IPS-18a (cell line): ENCODE results near the gene SLC1A3.

Experiments used
- H3K27ac ChIP-seq: one replicate; pipeline ENCODE4 v1.5.1; 2013; ENCODE audit warnings: low read length
- H3K27me3 ChIP-seq: one replicate; pipeline ENCODE4 v1.6.1; 2013; ENCODE audit warnings: mild to moderate bottlenecking, low read length; ENCODE audit not compliant: control insufficient read depth, insufficient read depth
- H3K36me3 ChIP-seq: one replicate; pipeline ENCODE4 v1.6.1; 2013; ENCODE audit warnings: low read depth, low read length; ENCODE audit not compliant: control insufficient read depth
- H3K4me1 ChIP-seq: one replicate; pipeline ENCODE4 v1.6.1; 2013; ENCODE audit warnings: low read depth, low read length; ENCODE audit not compliant: control insufficient read depth
- H3K4me3 ChIP-seq: one replicate; pipeline ENCODE4 v1.5.1; 2013; ENCODE audit warnings: low read length
- H3K9ac ChIP-seq: one replicate; pipeline ENCODE4 v1.6.1; 2013; ENCODE audit warnings: mild to moderate bottlenecking, low read length, moderate library complexity
- H3K9me3 ChIP-seq: one replicate; pipeline ENCODE4 v1.6.1; 2013; ENCODE audit warnings: low read depth, low read length; ENCODE audit not compliant: control insufficient read depth

SLC1A3 gene

DNA sequence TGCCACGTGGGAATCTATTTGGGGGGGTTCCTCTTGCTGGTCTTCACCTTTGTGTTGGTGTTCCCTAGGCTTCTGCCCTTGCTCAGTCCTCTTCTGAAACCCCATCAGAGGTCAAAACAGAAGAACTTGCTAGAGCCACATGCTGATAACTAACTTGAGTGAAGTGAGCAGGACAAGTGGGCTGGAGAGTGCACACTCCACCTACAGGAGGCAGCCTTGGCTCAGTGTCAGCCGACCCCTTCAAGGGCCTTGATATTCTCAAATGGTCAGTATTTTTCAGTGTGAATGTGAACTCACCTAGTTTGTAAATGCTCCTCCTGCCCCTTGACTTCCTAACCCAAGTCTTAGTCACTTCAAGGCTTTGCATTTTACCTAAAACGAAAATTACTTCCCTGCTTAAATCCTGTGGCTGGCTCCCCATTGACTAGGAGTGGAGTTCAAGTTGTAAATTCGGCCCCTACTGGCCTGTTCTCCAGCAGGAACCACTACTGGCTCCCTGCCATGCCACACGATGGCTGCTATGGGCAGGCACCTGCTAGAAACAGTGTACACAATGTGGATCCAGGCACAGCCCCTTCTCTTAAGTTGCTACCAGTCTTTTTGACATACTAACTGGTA is 3.6 kb upstream of the SLC1A3 start:
- Histone ChIP-seq H3K27ac (no peak overlapping the region), H3K4me3 (no peak overlapping the region), H3K36me3 (no peaks in the 10 kb centered on the region), H3K27me3 (no peaks in the 10 kb centered on the region), H3K9ac (no peak overlapping the region), H3K9me3 (no peaks in the 10 kb centered on the region), H3K4me1 (peaks cover 11% of the 10 kb centered on the region)

DNA sequence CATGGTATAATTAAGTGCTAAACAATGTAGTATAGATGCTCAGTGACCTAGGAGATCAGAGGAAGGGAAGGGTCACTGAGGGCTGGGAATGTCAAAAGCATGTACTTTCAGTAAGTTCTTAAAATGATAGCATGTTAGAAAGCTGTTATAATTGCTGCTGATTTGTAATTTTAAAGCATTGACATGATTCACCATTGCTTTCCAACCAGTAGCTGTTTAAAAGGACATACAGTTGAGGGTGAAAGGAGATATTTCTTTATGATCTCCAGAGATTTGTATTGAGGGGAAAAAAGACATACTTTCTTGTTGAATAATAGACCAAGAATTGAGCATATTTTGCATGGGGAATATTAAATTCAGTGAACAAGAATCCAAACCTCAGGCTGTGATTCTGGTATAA is 1.2 kb upstream of the SLC1A3 start:
- Histone ChIP-seq H3K27me3 (no peaks in the 10 kb centered on the region), H3K4me3 (no peak overlapping the region), H3K27ac (no peak overlapping the region), H3K4me1 (peaks cover 19% of the 10 kb centered on the region), H3K9me3 (no peaks in the 10 kb centered on the region), H3K9ac (no peak overlapping the region), H3K36me3 (peaks cover 2% of the 10 kb centered on the region)

DNA sequence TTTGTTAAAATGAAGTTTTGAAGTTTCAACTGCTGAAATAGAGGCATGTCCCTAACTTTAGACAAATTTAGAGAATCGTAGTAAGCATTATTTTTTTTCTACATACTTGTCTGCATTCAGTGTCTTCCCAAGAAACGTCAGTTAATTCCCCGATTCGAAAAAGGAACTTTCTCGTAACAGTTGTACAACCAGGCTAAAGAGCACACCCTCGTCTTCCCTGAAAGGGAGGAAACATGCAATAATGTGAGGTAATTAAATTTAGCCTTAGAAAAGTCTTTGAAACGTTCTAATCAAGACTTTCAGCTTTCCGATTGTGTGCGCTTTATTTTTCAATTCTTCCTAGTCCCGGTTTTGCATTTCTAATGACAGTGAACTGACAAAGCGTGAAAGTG is 374 bp upstream of the SLC1A3 start:
- Histone ChIP-seq H3K4me3 (peak overlapping the region; percentile 97), H3K27me3 (no peaks in the 10 kb centered on the region), H3K27ac (no peak overlapping the region), H3K4me1 (peaks cover 18% of the 10 kb centered on the region), H3K36me3 (peaks cover 9% of the 10 kb centered on the region), H3K9me3 (no peaks in the 10 kb centered on the region), H3K9ac (peak overlapping the region; percentile 90)

DNA sequence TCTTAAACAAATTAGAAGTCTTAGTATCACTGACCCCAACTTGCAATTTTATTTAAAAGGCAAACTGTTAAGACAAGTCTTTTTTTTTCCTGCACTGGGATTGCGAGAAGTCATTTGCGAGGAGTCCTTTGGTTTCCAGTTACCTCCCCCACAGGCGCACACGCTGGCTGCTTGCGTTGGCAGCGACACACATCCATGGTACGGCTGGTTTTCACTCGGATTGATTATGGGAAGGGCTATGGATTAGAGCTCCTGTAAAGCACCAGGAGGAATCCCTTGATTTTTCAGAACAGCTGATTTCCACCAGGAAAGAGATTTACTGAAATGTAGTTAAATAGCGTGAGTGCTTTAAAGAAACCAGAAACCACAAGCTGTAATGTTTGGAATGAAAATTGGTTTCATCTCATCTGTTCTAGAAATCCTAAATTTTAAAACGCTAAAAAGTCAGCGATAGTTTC is 737 bp downstream of the SLC1A3 start:
- no peak overlapping the region for H3K27ac ChIP-seq
- H3K36me3 ChIP-seq, result peaks cover 17% of the 10 kb centered on the region
- H3K9ac ChIP-seq, result peak overlapping the region; percentile 90
- H3K4me1 ChIP-seq, result peaks cover 18% of the 10 kb centered on the region
- H3K9me3 ChIP-seq, result no peaks in the 10 kb centered on the region
- H3K4me3 ChIP-seq, result peak overlapping the region; percentile 97
- H3K27me3 ChIP-seq, result no peaks in the 10 kb centered on the region

DNA sequence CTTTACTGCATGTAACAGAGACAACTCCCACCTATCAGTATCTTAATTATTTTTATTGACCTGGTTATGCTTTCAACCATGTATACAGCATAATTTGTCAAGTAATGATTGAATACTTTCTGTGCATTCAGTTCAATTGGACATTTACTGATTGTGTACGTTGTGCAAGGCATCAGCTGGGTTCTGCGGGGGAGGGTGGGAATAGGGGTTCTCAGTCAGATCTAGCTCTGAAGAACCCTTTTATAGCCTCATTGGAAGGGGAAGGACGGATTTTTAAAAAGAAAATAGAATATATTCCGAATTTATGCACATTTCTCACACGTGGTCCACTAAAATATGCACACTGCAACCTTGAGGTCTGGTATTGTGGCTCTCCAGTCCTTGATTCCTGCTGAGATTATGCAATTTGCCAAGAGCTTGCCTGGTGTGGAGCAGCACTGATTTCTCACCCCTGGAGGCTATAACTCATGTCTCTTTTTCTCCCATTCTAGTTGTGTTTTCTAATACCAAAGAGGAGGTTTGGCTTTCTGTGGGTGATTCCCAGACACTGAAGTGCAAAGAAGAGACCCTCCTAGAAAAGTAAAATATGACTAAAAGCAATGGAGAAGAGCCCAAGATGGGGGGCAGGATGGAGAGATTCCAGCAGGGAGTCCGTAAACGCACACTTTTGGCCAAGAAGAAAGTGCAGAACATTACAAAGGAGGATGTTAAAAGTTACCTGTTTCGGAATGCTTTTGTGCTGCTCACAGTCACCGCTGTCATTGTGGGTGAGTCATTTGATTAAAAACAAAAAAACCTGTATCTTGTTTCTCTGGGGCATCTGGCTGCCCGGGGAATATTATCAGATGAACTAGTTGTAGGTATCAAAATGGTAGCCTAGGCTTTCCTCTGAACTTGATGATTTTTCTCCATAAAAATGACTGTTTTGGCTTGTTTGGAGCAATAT is 1.7 kb downstream of the SLC1A3 start:
- Histone ChIP-seq H3K4me3 (peak overlapping the region; percentile 97), H3K4me1 (peaks cover 18% of the 10 kb centered on the region)

DNA sequence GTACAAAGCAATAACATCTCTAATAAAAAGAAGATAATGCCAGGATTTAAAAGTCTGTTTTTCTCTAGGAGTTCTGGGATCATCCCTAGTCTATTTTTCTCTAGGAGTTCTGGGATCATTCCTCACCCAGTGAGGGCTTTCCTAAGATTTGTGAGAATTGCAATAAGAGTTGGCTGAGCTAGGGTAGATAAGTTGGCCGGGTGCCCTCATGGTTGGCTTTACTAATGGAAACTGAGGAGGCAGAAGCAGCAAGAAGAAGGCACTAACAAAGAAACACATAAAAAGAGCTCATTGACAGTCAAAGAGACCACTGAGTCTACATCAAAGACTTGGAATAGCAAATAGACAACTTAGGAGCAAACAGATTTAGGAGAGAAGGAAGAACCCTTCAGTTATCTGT is 4.2 kb downstream of the SLC1A3 start:
- Histone ChIP-seq H3K36me3 (peaks cover 28% of the 10 kb centered on the region), H3K9me3 (no peaks in the 10 kb centered on the region), H3K4me3 (no peak overlapping the region), H3K9ac (no peak overlapping the region), H3K27me3 (no peaks in the 10 kb centered on the region), H3K27ac (no peak overlapping the region), H3K4me1 (peaks cover 18% of the 10 kb centered on the region)

More for the DNA sequence above, 1.7 kb downstream of the SLC1A3 start:
- peaks cover 23% of the 10 kb centered on the region for H3K36me3 ChIP-seq
- H3K9me3 ChIP-seq, result no peaks in the 10 kb centered on the region
- peak overlapping the region; percentile 90 for H3K9ac ChIP-seq
- H3K27ac ChIP-seq, result no peak overlapping the region
- H3K27me3 ChIP-seq, result no peaks in the 10 kb centered on the region

DNA sequence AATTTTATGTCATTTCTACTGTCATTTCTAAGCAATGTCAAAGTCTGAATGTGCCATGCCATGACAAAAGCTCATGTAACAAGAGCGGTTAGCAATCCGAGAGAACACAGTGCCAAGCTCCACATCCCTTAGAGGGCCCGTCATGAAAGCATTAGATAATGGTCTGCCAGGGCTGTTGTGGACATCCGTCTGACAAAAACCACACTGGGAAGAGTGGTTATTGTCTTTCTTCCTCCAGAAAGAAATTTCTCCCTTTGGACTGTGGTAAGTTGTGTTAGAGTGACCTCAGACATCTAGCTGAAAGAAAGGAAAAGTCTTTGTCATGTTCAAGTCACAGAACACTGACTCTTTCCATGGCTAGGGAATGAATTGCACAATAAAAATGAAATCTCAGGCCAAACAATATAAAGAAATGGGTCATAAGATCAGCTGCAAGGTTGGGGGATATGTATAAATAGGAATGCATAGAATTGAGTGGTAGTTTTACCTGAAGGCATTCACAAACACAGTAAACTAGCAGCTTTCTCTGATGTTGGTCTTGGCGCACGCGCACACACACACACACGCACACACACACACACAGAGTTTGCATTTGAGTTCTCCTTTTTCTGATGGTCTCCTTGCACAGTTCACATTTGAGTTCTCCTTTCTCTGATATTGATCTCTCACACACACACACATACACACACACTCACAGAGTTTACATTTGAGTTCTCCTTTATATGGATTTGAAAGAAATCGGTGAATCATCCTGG is 5.3 kb downstream of the SLC1A3 start:
- Histone ChIP-seq H3K9me3 (no peaks in the 10 kb centered on the region), H3K27ac (no peak overlapping the region), H3K4me3 (no peak overlapping the region), H3K9ac (no peak overlapping the region), H3K36me3 (peaks cover 28% of the 10 kb centered on the region), H3K27me3 (no peaks in the 10 kb centered on the region), H3K4me1 (peaks cover 12% of the 10 kb centered on the region)

DNA sequence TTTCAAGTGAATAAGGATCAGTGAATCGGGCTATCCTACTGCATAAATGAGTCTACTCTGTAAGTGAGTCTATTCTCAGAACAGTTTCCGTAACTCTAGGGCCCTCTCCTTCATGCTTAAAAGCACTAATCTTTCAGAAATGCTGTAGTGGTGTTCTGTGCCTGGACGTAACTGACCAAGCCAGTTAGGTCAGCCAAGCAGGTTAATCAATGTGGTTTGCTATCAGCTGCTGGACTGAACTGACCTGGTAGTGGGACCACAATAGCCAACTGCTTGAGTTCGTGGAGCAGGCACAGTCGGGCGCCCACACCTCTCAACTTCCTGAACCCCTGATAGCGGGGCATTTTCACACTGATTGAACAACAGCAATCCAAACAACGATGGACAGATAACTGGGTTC is 6.8 kb downstream of the SLC1A3 start:
- Histone ChIP-seq H3K9ac (no peak overlapping the region), H3K9me3 (no peaks in the 10 kb centered on the region), H3K4me1 (peaks cover 19% of the 10 kb centered on the region), H3K36me3 (peaks cover 28% of the 10 kb centered on the region), H3K27ac (no peak overlapping the region), H3K4me3 (no peak overlapping the region), H3K27me3 (no peaks in the 10 kb centered on the region)

DNA sequence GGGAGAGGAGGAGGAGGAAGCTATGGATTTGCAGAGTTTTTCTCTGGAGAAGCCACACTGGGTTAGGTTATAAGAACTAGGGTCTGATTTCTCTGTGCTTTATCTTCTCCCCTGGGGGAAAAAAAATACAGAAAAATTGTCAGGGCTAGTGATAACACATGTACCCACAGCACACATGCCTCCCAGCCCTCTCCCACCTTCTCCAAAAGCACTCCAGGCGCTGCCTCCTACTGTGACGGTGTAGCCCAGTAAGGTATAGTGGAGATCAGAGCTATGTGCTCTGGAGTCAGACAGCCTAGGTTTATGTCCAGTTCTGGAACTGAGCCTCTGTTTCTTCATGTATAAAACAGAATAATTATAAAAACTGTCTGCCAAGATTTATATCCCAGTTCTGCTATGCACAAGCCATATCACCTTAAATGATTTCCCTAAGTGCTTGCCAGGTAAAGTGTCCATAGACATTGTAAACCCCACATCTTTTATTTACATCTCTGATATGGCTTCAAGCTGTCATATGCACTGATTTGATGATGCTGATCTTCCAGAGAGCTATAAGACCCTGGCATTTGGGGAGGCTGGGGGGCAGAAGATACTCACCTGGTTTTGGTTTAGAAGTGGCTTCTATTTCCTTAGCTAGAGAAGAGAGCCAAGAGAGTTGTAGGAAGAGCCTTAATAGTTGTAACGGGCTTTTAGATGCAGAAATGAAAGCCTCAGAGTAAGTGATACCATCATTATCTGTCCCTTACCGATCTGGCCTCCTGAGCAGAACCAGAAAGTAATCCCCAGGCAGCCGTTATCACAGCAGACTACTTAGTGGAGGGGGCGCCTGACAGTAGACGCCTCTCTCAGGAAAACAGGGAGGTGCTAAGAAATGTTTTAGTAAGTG is 7.6 kb downstream of the SLC1A3 start:
- Histone ChIP-seq H3K4me3 (no peak overlapping the region), H3K9me3 (no peaks in the 10 kb centered on the region), H3K4me1 (peaks cover 17% of the 10 kb centered on the region), H3K27me3 (no peaks in the 10 kb centered on the region), H3K36me3 (peaks cover 28% of the 10 kb centered on the region), H3K9ac (no peak overlapping the region), H3K27ac (no peak overlapping the region)

DNA sequence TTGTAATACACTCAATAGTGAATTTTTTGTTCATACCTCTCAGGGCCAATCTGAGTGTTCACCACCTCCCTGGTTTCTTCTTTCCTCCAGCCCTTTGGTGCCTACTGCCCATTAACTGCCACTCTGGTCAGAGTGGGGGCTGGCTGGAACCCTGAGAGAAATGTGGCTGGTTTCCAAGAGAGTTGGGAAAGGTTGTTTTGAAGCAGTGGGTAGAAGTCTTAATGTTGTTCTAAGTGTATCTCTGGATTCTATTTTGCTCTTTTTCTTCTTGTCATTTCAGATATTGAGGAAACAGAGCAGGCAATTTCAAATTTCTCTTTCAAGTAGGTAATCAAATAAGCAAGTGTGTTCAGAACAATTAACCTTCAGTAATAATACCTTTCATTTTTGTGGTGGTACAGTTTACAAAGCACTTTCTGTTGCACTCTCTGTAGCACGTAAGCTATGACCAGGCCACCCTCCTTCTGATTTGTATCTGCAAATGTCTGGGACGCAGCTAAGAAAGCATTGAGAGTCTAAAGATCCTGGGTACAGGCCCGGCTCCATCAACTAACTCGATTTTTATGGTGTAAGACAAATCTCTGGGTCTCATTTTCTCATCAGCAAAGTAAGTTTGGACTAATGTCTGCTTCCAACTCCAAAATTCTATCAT is 8.4 kb downstream of the SLC1A3 start:
- Histone ChIP-seq H3K9me3 (no peaks in the 10 kb centered on the region), H3K36me3 (peaks cover 28% of the 10 kb centered on the region), H3K4me1 (peaks cover 19% of the 10 kb centered on the region), H3K4me3 (no peak overlapping the region), H3K27me3 (no peaks in the 10 kb centered on the region), H3K9ac (no peak overlapping the region), H3K27ac (no peak overlapping the region)
